Osteoblast (primary cell): ENCODE results near the gene EMC9. TPM values are rescaled to one million over a fixed set of nuclear protein-coding genes. Genes with fewer than 3 reads are reported as not detected.

Experiments used
- DNase-seq: peaks from one replicate; pipeline ENCODE4 v3.0.0; 2011; ENCODE audit warnings: low spot score, mixed read lengths; ENCODE audit not compliant: insufficient read length; ENCODE audit errors: missing footprints
- H2AFZ ChIP-seq: 2 replicates; pipeline ENCODE4 v1.6.0; 2011; ENCODE audit warnings: mild to moderate bottlenecking, low read length
- H3K27ac ChIP-seq: 2 replicates; pipeline ENCODE4 v1.5.1; 2011; ENCODE audit warnings: mild to moderate bottlenecking, low read depth, low read length, moderate library complexity
- H3K27me3 ChIP-seq: 2 replicates; pipeline ENCODE4 v1.6.0; 2012; ENCODE audit warnings: mild to moderate bottlenecking, control low read depth, inconsistent platforms, low read length, moderate library complexity; ENCODE audit not compliant: insufficient read depth
- H3K36me3 ChIP-seq: 2 replicates; pipeline ENCODE4 v1.5.1; 2011; ENCODE audit warnings: mild to moderate bottlenecking, low read length, control low read depth, moderate library complexity; ENCODE audit not compliant: insufficient read depth
- H3K4me1 ChIP-seq: 2 replicates; pipeline ENCODE4 v1.5.1; 2011; ENCODE audit warnings: mild to moderate bottlenecking, low read length, control low read depth, moderate library complexity; ENCODE audit not compliant: insufficient read depth
- H3K4me2 ChIP-seq: 2 replicates; pipeline ENCODE4 v1.6.0; 2011; ENCODE audit warnings: mild to moderate bottlenecking, low read length; ENCODE audit not compliant: insufficient read depth
- H3K4me3 ChIP-seq: fragments of 200-600 bp; sonication (generic); 3 replicates; pipeline ENCODE4 v1.5.1; 2012; ENCODE audit warnings: mild to moderate bottlenecking, low read length, inconsistent platforms; ENCODE audit not compliant: insufficient read depth
- H3K79me2 ChIP-seq: 2 replicates; pipeline ENCODE4 v1.6.0; 2012; ENCODE audit warnings: mild to moderate bottlenecking, low read length, control low read depth, inconsistent platforms; ENCODE audit not compliant: insufficient read depth
- H3K9me3 ChIP-seq: 2 replicates; pipeline ENCODE4 v1.5.1; 2011; ENCODE audit warnings: low read depth, low read length, control low read depth
- H4K20me1 ChIP-seq: 2 replicates; pipeline ENCODE4 v1.6.0; 2012; ENCODE audit warnings: mild to moderate bottlenecking, low read length, control low read depth; ENCODE audit not compliant: insufficient read depth
- CTCF ChIP-seq: IDR thresholded peaks from 2 replicates; pipeline ENCODE4 v1.5.1; 2011; ENCODE audit warnings: mild to moderate bottlenecking, low read depth, low read length, moderate library complexity; ENCODE audit errors: extremely low read depth
- total RNA-seq: library from RNA; depleted of rRNA; stranded (reverse); fragments of >200 nt; gene quantifications from 2 replicates; pipeline ENCODE4 v1.2.3, GENCODE V29; 2012

EMC9 gene
- total RNA-seq, 1 donor = 6.9 TPM

DNA sequence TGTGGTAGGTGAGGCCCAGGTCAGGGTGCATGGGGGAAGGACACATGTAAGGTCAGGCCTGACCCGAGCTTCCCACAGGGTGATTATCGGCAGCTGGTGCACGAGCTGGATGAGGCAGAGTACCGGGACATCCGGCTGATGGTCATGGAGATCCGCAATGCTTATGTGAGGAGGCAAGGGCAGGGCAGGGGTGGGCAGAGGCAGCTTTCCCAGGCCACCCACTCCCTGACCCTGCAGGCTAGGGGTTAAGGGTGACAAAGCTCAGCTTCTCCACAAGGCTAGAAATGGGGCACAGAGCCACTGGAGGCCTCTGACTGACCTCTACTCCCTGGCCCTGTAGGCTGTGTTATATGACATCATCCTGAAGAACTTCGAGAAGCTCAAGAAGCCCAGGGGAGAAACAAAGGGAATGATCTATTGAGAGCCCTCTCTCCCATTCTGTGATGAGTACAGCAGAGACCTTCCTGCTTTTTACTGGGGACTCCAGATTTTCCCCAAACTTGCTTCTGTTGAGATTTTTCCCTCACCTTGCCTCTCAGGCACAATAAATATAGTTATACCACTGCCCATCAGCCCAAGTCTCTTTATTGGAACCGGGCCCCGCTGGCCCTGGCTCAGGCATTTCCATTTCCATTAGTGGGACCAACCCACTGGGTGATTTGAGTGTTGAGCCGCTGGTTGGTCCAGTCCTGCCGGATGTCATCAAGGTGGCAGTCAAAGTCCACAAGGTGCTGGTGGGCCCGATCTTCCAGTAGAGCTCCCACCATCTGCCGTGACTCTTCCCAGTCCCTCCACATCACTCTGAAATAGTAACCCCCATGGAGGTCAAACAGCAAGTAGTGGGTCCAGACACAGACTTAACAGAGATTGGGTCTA is 2.8 kb downstream of the EMC9 start:
- Histone ChIP-seq H3K4me2 (peak overlapping the region; percentile 18), H3K4me1 (peaks cover 25% of the 10 kb centered on the region), H3K27me3 (no peaks in the 10 kb centered on the region), H3K4me3 (no peak overlapping the region), H2AFZ (no peak overlapping the region), H3K36me3 (peaks cover 26% of the 10 kb centered on the region), H3K9me3 (no peaks in the 10 kb centered on the region), H3K27ac (no peak overlapping the region), H4K20me1 (peaks cover 8% of the 10 kb centered on the region), H3K79me2 (peaks cover 49% of the 10 kb centered on the region)
- no peak for TF ChIP-seq CTCF
- DNase-seq = peak; percentile 77

DNA sequence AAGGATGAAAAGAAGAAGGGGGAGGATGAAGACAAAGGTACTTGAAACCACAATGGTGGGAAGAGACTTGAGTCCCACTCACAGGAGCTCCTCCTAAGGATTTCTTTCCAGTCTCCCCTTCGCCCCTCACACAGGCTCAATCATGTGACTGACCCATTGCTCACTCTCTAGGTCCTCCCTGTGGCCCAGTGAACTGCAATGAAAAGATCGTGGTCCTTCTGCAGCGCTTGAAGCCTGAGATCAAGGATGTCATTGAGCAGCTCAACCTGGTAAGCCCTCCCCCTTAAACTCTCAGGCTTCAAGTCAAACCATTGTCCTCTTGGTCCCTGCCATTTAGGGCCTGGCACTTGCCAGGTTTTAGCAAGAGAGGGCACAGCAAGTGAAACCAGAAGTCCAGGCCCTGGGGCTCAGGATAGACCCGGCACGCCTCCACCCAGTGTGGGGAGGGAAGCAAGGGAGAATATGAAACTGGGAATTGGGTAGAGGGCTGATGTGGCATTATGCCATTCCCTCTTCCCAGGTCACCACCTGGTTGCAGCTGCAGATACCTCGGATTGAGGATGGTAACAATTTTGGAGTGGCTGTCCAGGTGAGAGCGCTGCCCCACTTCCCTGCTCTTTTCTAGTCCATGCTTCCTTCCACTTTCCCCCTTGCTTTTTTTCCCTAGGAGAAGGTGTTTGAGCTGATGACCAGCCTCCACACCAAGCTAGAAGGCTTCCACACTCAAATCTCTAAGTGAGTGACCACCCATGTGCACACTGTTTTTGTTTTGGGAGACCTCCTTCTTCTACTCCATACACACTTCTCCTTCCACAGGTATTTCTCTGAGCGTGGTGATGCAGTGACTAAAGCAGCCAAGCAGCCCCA is 3.6 kb downstream of the EMC9 start:
- Histone ChIP-seq H3K36me3 (peaks cover 26% of the 10 kb centered on the region), H3K27me3 (no peaks in the 10 kb centered on the region), H3K79me2 (peaks cover 49% of the 10 kb centered on the region), H3K9me3 (no peaks in the 10 kb centered on the region), H3K27ac (no peak overlapping the region), H3K4me3 (no peak overlapping the region), H3K4me1 (peaks cover 18% of the 10 kb centered on the region), H3K4me2 (peak overlapping the region; percentile 97), H2AFZ (no peak overlapping the region), H4K20me1 (peaks cover 8% of the 10 kb centered on the region)
- DNase-seq = peak; percentile 69
- no peak for TF ChIP-seq CTCF

GRCh38 chr14:24136684-24137528 is 4.5 kb downstream of the EMC9 start:
- peak overlapping the region; percentile 97 for H3K4me3 ChIP-seq
- H2AFZ ChIP-seq = peak overlapping the region; percentile 42
- H3K4me1 ChIP-seq = peaks cover 14% of the 10 kb centered on the region
- peaks cover 49% of the 10 kb centered on the region for H3K79me2 ChIP-seq
- no peaks in the 10 kb centered on the region for H3K9me3 ChIP-seq
- no peak for TF ChIP-seq CTCF
- peak overlapping the region; percentile 97 for H3K4me2 ChIP-seq
- no peak for DNase-seq
- no peaks in the 10 kb centered on the region for H3K27me3 ChIP-seq
- peaks cover 26% of the 10 kb centered on the region for H3K36me3 ChIP-seq
- H3K27ac ChIP-seq = peak overlapping the region; percentile 69
- peaks cover 8% of the 10 kb centered on the region for H4K20me1 ChIP-seq
